K562 treated with DMSO at 1 percent for 24 hours (cell line): ENCODE results near the gene HAS3. TPM values are rescaled to one million over a fixed set of nuclear protein-coding genes. Genes with fewer than 3 reads are reported as not detected.

Experiments
- total RNA-seq: library from RNA; unstranded; fragments of 300-600 nt; gene quantifications from 2 replicates; pipeline ENCODE4 v1.2.3, GENCODE V29; 2022; ENCODE audit warnings: low read depth; ENCODE audit not compliant: insufficient read depth

HAS3 gene, protein sequence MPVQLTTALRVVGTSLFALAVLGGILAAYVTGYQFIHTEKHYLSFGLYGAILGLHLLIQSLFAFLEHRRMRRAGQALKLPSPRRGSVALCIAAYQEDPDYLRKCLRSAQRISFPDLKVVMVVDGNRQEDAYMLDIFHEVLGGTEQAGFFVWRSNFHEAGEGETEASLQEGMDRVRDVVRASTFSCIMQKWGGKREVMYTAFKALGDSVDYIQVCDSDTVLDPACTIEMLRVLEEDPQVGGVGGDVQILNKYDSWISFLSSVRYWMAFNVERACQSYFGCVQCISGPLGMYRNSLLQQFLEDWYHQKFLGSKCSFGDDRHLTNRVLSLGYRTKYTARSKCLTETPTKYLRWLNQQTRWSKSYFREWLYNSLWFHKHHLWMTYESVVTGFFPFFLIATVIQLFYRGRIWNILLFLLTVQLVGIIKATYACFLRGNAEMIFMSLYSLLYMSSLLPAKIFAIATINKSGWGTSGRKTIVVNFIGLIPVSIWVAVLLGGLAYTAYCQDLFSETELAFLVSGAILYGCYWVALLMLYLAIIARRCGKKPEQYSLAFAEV
- 0.46 and 0.65 TPM in 2 replicates for total RNA-seq

DNA sequence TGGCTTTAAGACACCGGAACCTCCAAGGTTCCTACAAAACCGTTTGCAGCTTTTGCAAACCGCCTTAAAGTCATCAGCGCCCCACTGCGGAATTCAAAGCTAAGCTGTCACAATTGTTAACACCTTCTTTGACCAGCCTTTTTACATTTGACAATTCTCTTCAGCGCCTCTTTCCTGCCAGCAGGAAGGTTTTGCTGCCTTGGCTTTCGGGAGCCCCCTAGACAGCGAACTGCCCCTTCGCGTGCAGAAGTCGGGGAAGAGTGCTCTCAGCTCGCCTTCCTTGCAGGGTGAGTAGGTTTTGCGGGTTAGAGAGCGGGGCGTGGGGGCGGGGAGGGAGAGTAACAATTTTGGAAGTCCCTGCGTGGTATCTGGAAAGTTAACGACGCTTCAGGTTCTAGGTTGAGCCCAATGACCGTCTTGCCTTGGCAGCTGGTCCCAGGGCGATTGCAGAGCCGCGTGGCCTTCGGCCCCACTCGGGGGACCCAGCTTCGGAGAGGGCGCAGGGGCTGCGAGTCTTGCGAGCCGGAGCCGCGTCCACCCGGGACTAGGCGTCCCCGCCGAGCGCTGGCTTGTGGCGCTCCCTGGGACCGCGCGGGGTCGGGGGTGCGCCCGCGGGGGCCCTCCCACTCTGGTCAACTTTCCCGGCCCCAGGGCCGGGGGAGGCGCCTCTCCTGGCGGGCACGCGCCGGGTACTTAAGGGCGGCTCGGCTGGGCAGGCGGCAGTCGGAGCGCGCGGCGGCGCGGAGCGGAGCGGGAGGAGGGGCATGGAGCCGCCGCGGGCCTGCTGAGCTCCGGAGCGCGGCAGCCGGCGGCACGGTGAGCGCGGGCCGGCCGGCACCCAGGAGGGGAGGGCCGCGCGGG is at the start of gene HAS3:
TSS of gene HAS3 (plus strand) at position 153 of the 861 bp plus-strand sequence. CDS start 3,743 bp downstream, outside the sequence.

DNA sequence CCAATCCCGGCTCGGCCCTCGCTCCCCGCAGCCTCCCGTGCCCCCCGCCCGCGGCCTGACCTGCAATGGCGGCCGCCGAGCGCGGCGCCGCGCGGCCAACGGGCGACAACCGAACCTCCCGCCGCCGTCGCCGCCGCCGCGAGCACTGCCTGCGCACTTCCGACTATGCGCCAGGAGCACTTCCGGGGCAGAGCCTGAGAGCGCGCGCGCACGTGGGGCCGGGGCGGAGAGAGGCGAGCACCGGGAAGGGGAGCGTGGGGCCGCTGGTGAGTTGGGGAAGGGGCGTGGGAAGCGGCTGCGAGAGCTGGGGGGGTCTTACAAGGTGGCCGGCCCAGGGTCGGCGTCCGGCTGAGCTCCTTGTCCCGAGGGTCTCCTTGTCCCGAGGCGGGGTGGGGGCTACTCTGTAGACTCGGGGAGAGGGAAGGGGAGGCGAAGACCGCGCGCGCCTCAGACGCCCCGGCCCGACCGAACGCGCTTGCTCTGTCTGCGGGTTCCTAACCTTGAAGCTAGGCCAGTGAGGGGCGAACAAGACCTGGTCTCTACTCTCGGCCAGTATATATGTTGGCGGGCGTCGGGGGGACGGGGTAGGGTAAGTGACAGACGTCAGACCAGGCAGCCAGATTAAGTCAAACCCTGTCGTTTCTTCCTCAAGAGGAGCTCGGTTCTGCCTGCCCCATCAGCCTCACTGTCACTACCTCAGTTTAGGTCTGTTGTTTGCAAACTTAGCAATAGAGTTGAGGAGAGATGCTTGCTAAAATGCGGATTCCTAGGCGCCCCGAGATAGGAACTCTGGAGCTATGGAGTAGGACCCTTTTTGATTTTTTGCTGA is 27.2 kb downstream of the HAS3 start, which contains the start of the genes CHTF8 and UTP4:
TSS of gene CHTF8 (minus strand) at position 165 of the 829 bp plus-strand sequence. CDS start 11,130 bp downstream, outside the sequence.
TSS of gene UTP4 (plus strand) at position 226 of the 829 bp plus-strand sequence. CDS start 811 bp downstream, outside the sequence.

Other genes starting within 250 kb of the HAS3 start
- gene CHTF8, start 26.9 kb downstream of the HAS3 start, total RNA-seq, result 166 and 169 TPM in 2 replicates
- 41.2 and 46.0 TPM in 2 replicates for gene UTP4, start 27.0 kb downstream of the HAS3 start, total RNA-seq
- gene SNTB2, start 81.5 kb downstream of the HAS3 start, total RNA-seq, result 7.9 and 9.5 TPM in 2 replicates
- gene VPS4A, start 205.7 kb downstream of the HAS3 start, total RNA-seq, result 65.5 and 69.2 TPM in 2 replicates
- gene PDF, start 224.9 kb downstream of the HAS3 start, total RNA-seq, result 28.4 and 28.7 TPM in 2 replicates
- gene COG8, start 233.9 kb downstream of the HAS3 start, total RNA-seq, result 38.6 and 41.1 TPM in 2 replicates
- 11.5 and 13.2 TPM in 2 replicates for gene NIP7, start 234.1 kb downstream of the HAS3 start, total RNA-seq
- not detected in 2 replicates for gene TMED6, start 246.1 kb downstream of the HAS3 start, total RNA-seq